ENCODE data around the gene MSI2. TPM values are rescaled to one million over a fixed set of nuclear protein-coding genes. Genes with fewer than 3 reads are reported as not detected.

The MSI2 gene
- total and polyA plus RNA-seq, 9 of the 15 experiments (the other 6 are each of a cell fraction or from before 2014, with no cell fraction given) = 4.6 to 61.8 (median 42.4) TPM

GRCh38 chr17:57273490-57273889 is 17.2 kb downstream of the MSI2 start:
- Histone ChIP-seq H4K20me1 (replicated peaks; ENCODE audit: control insufficient read depth, insufficient read depth, low read length) (no peaks in the 10 kb centered on the region; the same call in 1 of the 2 replicates), H3K27me3 (ENCODE audit: control insufficient read depth in 2 of 2, insufficient read depth in 2 of 2, low read length in 2 of 2) (no peaks in the 10 kb centered on the region), H3K9me3 (replicated peaks; ENCODE audit: control insufficient read depth, insufficient read depth, low read depth, low read length) (no peaks in the 10 kb centered on the region), H3K79me2 (ENCODE audit: control insufficient read depth, insufficient read depth, low read length) (peaks cover 14% of the 10 kb centered on the region; the same call in 1 of the 3 replicates), H3K4me2 (ENCODE audit: insufficient read depth, low read length) (no peak overlapping the region), H3K9ac (ENCODE audit: insufficient read depth in 1 of 2, low read depth in 2 of 2, low read length in 2 of 2) (no peak overlapping the region), H3K27ac (ENCODE audit: extremely low read depth, low read depth, low read length) (no peak overlapping the region), H3K4me1 (replicated peaks in 1 of 2; ENCODE audit: control insufficient read depth in 2 of 2, insufficient read depth in 2 of 2, low read length in 2 of 2) (no peaks in the 10 kb centered on the region), H3K9me1 (ENCODE audit: control insufficient read depth, insufficient read depth, low read length) (no peaks in the 10 kb centered on the region), H3K36me3 (ENCODE audit: control insufficient read depth, insufficient read depth, low read length) (peaks cover 65% of the 10 kb centered on the region), H2AFZ (ENCODE audit: low read depth, low read length) (no peak overlapping the region), H3K4me3 (no peak overlapping the region)
- no peak for FAIRE-seq
- POLR2A ChIA-PET = interaction anchor here (0.7 kb wide), 1 partner anchor 115 kb away, joined by 3 read pairs; no protein-coding TSS in a partner anchor
- DNase-seq (ENCODE audit: extremely low read depth in 1 of 4, low spot score in 3 of 4) = no peak
- ATAC-seq = no peak
- TF ChIP-seq ZNF239 (CRISPR knock-in tag; IDR thresholded peaks at IDR 0.05) = no peak
- no TSS peak for BruUV-seq (replicated peaks)
- intact Hi-C loops (cut with micrococcal nuclease) (no loop called here), in situ Hi-C loops (cut with MboI) (no loop called here)
- 99% methylated on average over 6 of the region's 6 CpGs for WGBS (ENCODE audit: insufficient coverage, low coverage, missing lambda C conversion rate)
- CTCF ChIA-PET (ENCODE audit: low intra/inter-chr PET ratio) = no interaction called here

- H3K4me1 ChIP-seq (replicated peaks in 1 of 2; ENCODE audit: control insufficient read depth in 2 of 2, insufficient read depth in 2 of 2, low read length in 2 of 2) = no peaks in the 10 kb centered on the region
- no peak overlapping the region for H3K4me3 ChIP-seq
- H3K9me1 ChIP-seq (ENCODE audit: control insufficient read depth, insufficient read depth, low read length) = no peaks in the 10 kb centered on the region
- ChIA-PET POLR2A (no interaction called here), CTCF (ENCODE audit: low intra/inter-chr PET ratio) (no interaction called here)
- H3K9me3 ChIP-seq (replicated peaks; ENCODE audit: control insufficient read depth, insufficient read depth, low read depth, low read length) = no peaks in the 10 kb centered on the region
- intact Hi-C loops (cut with micrococcal nuclease) = no loop called here
- WGBS (ENCODE audit: insufficient coverage, low coverage, missing lambda C conversion rate) = 72% methylated on average over 3 of the region's 3 CpGs
- no peaks in the 10 kb centered on the region for H3K27me3 ChIP-seq (ENCODE audit: control insufficient read depth in 2 of 2, insufficient read depth in 2 of 2, low read length in 2 of 2)
- peaks cover 14% of the 10 kb centered on the region; the same call in 1 of the 3 replicates for H3K79me2 ChIP-seq (ENCODE audit: control insufficient read depth, insufficient read depth, low read length)
- no peak for DNase-seq (ENCODE audit: extremely low read depth in 1 of 4, low spot score in 3 of 4)
- no peak overlapping the region for H2AFZ ChIP-seq (ENCODE audit: low read depth, low read length)
- no TSS peak for BruUV-seq (replicated peaks)
- no peak overlapping the region for H3K4me2 ChIP-seq (ENCODE audit: insufficient read depth, low read length)
- no peak overlapping the region for H3K27ac ChIP-seq (ENCODE audit: extremely low read depth, low read depth, low read length)
- ATAC-seq = no peak
- TF ChIP-seq RBM25 (IDR thresholded peaks at IDR 0.05; ENCODE audit: low read depth, low read length, severe bottlenecking) (peak; percentile 38), FOXP1 (CRISPR knock-in tag; IDR thresholded peaks at IDR 0.05) (no peak), FUS (optimal IDR thresholded peaks at IDR 0.05; ENCODE audit: low read depth, low read length) (no peak)
- in situ Hi-C loops (cut with MboI) = no loop called here
- peak; percentile 49 for FAIRE-seq
- peaks cover 3% of the 10 kb centered on the region; the same call in 1 of the 2 replicates for H4K20me1 ChIP-seq (replicated peaks; ENCODE audit: control insufficient read depth, insufficient read depth, low read length)
- H3K36me3 ChIP-seq (ENCODE audit: control insufficient read depth, insufficient read depth, low read length) = peaks cover 63% of the 10 kb centered on the region
- no peak overlapping the region for H3K9ac ChIP-seq (ENCODE audit: insufficient read depth in 1 of 2, low read depth in 2 of 2, low read length in 2 of 2)
These were observed 17.8 kb downstream of the MSI2 start for GRCh38 chr17:57274162-57274561.

All from K562 (cell line).